Cerebellar nuclear complex (tissue), 1 donor: Measurements from ENCODE around the gene JMJD7.
"Not testable (repeated sequence)": the region's sequence is repeated elsewhere in the genome, so short reads cannot be mapped to it uniquely, and the experiment has no call there.

Experiments used
- DNase-seq, 2 experiments: peaks; one replicate each; lab custom pipeline; 2025; lab: John Stamatoyannopoulos, UW

Gene JMJD7

DNA sequence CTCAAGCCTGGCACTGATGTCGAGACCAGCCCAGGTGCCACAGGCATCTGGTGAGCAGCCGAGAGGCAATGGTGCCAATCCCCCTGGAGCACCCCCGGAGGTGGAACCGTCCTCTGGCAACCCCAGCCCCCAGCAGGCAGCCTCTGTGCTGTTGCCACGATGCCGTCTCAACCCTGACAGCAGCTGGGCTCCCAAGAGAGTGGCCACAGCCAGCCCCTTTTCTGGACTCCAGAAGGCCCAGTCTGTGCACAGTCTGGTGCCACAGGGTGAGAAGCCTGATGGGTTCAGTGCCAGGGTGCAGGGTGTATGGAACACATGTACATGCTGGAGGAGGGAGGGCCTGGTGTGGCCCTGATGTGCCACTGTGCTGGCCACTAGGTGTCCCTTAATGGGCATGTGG, 4.9 kb upstream of the JMJD7 start:
- no peak for DNase-seq

DNA sequence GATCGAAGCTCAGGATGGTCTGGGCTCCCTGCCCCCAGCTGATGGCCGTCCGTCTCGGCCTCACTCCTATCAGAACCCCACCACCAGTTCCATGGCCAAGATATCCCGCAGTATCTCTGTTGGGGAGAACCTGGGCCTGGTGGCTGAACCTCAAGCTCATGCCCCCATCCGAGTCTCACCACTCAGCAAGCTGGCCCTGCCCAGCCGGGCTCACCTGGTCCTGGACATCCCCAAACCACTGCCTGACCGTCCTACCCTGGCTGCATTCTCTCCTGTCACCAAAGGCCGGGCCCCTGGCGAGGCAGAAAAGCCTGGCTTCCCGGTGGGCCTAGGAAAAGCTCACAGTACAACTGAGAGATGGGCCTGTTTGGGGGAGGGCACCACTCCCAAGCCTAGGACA, 4.4 kb upstream of the JMJD7 start:
- no peak for DNase-seq

DNA sequence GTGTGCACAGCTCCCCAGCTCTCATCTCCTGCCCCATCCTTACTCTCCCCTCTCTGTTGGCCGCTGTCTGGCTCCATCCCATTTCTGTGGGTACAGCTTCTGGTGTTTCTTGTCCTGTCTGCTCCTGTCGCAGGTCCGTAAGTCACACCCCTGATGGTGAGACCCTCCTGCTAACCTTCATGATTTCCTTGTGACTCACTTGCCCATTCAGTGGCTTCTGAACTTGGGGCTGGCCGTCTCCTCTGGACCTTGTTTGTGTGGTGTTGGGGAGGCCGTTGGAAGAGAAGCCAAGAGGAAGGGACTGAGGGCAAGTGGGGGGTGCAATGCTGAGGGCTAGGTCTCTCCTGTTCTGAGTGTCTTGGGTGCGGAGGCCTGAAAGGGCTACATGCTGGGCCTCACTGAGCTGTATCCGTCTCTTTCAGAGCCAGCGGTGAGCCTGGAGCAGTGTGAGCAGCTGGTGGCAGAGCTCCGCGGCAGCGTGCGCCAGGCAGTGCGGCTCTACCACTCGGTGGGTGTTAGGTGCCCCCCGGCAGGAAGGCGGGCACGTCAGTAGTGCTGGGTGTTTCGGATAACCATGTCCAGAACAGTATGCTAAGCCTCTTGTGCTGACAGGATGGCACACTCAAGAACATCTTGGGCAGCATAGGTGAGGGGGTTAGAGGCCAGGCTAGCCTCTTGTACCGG, 3.7 kb upstream of the JMJD7 start:
- DNase-seq: no peak

DNA sequence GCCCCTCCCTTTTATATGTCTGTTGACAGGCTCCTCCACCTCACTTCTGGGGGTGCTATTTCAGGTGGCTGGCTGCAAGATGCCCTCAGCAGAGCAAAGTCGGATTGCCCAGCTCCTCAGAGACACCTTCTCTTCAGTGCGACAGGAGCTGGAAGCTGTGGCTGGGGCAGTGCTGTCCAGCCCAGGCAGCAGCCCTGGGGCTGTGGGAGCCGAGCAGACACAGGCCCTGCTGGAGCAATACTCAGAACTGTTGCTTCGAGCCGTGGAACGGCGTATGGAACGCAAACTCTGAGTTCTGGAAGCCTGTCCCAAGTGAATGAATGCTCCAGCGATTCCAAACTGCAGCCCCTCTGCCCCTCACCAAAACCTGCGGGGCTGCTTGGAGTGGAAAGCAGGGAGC, 2.7 kb upstream of the JMJD7 start:
- DNase-seq: no peak

DNA sequence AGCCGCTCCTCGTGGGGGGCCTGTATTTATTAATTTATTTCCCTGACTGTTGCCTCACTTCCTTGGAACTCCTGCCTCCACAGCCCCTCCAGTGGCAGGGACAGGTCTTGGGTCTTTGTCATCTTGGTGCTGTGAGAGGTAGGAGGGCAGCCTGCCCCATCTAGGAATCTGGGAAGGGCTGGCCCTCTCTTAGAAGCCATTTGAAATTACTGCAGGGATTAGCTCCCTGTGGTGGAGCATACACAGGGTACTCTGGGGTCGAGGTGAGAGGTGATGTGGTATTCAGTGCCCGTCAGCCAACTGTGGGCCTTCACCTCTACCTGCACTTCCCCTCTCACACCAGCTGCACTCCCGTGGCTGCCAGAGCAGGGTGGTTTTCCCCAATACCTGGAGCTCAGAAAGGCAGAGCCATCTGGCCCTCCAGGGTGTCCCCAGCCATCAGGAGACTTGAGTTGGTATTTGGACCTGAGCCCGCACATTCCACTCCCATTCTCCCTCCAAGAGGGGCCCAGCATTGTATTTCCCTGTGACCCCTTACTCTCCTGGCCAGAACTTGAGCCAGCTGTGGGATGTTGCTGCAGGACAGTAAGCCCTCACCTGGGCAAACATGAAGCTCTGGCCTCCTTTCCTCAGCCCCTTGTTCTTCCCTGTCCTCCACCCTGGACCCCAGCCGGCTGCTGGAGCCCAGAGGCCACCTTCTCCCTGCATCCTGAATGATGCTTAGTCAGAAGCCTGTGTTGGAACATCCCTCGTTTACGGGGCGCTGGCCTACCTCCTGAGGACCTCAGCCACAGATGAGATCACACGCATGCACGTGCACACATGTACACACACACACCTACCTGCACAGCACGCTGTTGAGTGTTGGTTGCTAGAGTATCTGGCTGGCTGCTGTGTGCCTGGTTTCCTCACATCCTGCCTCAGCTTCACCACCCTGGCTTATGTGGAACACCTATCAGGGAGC, 2.0 kb upstream of the JMJD7 start:
- no peak for DNase-seq

DNA sequence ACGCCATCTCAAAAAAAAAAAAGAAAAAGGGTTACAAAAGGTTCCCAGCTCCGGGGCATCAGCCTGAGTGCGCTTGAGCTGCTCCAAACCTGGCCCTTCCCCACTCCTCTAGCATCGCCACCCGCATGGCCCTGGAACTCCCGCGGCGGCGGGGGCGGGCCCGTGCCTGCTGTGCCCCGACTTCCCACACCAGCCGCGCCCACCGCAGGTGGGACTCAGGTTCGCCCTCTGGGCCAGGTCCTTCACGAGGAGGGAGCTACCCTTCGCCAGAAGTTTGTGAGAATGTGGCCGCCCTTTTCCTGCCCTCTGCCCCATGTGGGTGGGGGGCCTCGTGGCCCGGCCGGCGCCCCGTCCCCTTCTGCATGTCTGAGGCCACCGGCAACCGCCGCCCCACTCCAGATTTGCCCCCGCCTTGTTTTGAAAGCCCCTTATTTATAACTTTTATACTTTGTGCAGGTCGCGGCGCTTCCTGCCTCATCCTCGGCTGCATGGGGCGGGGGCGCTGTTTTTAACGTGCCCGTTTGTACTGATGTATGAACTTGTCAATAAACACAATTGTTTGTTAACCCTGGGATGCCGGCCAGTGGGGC, 507 bp upstream of the JMJD7 start:
- no peak for DNase-seq

DNA sequence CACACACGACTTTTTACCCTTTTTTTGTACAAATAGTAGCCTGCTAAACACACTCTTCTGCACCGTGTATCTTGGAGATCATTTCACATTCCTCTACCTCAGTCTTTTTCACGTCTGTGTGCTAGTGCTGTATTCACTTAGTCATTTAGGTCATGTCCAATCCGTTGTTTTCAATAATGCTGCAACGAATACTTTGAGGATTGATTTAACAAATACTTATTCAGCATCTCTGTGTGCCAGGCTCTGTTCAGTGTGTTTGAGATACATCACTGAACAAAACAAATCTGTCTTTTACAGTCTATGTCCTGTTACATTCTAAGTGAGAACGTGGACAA, 882 bp downstream of the JMJD7 start:
- DNase-seq: no peak

DNA sequence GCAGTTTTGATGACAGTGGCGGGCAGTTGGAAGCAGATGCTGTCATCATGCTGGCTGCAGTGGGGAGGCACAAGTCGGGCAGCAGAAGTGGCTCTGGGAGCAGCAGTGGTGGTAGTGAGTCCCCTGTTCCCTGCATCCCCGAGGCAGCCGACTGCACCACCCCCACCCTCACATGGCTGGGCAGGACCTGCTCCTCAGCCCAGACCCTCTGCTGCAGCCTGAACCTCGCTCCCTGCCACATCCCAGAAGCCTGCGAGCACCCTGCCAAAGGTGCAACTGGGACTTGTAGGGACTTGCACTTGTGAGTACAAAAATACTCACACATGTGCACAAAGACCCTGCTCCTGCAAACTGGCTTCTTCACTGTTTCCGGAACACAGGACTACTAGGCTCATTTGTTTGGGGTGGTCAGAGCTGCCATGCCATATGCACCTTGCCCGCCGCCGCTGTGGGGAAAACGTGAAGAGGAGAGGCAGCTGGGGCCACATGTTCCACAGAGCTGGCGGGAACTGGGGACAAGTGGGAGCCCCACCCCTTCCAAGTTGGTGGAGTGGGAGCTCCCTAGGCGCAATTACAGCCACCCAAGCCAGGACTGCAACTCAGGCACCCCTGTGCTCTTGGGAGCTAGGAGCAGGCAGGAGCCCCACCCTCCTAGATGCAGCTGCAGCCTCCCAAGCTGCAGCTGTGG, 2.2 kb downstream of the JMJD7 start:
- no peak for DNase-seq

DNA sequence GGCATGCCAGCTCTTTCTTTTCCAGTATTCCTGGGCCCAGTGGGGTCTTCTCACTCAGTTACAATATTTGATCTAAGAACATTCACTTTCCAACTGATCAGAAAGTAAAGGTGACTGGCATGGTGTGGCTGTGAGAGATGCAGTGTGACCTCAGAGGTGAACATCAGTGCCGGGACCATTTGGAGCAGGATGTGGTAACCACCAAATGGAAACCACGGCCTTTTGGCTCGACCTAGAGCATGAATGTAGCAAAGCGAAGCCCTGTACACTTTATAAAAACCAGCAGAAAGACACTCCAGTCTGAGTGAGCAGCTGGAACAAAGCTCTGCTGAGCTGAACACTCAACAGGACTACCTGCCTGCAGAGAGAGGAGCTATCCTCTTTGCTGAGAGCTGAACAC, 3.4 kb downstream of the JMJD7 start:
- not testable (repeated sequence) for DNase-seq

DNA sequence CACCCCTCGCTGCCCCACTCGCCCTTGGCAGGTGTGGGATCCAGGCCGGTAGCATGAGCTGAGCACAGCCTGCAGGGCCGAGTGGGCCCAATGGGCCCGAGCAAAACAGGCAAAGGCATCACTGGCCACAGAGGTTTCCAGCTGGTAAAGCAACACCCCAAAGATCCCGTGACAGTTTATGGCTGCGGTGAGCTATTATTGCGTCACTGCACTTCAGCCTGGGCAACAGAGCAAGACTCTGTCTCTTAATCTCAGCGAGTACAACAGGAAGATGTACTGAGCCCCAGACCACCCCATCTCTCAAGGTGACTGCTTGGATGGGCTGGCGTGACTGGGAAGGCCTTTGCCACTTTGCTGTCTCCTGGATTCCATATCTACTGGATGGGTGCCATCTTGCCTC, 4.3 kb downstream of the JMJD7 start:
- DNase-seq: no peak

DNA sequence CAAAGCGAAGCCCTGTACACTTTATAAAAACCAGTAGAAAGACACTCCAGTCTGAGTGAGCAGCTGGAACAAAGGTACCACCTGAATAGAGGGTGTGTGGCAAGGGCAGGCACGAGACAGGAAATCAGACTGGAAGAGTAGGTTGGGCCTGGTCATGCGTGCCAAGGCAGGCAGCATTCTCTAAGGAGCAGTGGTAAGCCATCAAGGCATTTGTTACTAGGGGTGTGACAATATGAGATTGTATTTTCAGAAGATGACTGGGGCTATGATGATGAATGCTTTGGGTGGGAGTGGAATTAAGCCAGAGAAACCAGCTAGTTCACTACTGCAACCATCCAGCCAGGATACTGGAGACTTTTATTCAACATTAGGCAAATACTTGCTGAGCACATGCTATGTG, 5.0 kb downstream of the JMJD7 start:
- no peak for DNase-seq

DNA sequence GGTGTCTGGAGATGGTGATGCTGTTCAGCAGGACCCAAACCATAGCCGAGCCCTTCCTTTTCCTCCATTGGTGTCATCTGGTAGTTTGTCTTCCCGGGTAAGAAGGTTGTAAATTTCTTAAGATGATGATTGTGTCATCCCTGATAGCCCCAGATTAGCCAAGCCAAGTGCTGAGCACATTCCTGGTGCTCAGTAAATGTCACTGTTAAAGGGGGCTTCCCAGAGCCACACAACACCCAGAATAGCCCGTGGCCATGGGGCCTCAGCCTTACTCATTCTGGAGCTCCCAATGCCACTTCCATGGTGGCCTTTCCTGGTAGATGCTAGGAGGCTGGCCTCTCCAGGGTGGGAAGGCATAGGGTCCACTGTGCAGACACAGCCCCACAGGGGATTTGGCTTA, 6.2 kb downstream of the JMJD7 start:
- no peak for DNase-seq

DNA sequence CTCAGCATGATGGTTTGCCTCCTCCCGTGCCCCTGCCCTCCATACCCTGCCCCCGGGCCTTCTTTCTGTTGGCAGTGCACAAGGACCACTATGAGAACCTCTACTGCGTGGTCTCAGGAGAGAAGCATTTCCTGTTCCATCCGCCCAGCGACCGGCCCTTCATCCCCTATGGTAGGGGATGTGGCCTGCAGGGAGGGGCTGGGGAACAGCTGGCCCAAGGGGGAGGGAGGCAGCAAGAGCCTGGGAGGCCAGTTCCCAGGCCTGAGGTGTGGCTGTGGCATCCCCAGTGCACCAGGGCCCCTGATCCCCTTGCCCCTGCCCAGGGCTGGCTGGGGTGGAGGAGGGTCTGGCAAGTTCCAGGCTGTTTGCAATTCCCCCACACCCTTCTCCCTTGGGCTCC, 8.2 kb downstream of the JMJD7 start:
- DNase-seq: no peak

DNA sequence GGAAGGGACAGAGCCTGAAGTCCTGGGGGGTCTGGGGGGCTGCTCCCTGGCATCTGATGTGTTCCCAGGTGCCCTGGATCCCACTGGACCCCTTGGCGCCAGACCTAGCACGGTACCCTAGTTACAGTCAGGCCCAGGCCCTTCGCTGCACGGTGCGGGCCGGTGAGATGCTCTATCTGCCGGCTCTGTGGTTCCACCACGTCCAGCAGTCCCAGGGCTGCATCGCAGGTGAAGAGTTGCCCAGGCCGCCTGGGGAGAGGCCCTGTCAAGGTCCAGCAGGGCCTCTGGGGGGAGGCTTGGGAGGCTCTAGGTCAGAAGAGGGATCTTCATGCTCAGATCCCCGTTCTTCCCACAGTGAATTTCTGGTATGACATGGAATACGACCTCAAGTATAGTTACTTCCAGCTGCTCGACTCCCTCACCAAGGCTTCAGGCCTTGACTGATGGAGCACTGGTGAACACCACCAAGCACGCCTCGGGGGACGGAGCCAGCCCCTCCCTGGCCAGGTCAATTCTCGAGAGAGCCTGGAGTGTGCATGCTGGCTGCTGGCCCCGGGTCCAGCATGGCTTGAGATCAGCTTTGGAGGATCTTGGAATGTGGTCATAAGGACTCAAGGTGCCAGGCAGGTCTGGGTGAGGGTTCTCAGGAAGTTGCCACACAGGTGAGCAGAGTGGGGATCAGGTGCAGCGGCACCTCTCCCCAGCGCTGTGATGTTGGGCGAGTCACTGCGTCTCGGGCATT, 9.0 kb downstream of the JMJD7 start:
- no peak for DNase-seq

DNA sequence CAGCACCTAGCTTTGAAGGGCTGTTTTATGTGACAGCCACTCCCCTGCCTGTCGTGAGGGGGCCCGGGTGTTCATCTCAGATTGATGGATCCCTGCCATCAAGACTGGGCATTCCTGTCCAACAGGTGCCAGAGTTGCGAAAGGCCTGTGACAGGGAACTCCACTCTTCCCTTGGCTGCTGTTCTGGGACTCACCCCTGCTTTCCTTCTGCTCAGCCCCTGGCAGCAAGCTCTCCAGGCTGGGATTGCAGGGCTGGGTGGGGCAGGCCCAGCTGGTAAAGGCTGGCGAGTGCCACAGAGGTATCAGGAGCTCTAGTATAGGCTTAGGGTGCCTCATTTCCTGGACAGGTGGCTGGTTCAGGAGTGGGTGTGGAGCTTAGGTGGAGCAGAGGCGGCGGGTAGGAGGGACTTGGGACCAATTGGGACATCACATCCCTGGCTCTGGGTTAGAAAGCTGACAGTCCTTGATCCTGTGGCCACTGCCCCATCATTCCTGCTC, 10.6 kb downstream of the JMJD7 start, which contains the start of gene PLA2G4B:
TSS of gene PLA2G4B (plus strand) at position 448 of the 498 bp plus-strand sequence. CDS start 67 bp downstream, outside the sequence.
- DNase-seq: no peak

DNA sequence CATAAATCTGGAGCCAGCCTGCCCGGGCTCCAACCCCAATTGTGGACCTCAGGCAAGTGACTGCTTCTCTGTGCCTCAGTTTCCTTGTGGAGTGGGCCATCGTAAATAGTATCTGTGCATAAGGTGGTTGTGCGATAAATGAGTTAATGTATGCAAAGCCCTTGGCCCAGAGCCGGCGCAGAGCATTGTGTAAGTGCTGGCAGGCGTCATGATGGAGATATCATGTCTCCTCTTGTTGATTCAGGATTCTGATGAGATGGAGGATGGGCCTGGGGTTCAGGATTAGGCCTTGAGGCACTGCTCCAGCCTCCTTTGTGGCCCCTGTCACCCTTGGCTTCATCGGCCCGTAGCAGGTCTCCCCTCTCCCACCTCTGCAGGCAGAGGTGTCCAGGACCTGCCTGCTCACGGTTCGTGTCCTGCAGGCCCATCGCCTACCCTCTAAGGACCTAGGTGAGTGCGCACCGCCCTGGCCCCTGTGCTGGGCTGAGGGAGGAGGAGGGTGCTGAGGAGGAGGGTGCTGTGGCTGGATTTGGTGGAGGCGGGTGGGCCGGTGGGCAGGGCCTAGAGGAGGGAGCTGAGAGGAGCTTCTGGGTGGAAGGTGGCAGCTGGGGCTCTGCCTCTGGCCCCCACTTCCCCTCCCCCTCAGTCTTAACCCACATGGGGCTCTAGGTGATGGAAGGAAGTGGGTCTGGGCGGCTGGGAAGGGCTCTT, 12.0 kb downstream of the JMJD7 start:
- DNase-seq: no peak

DNA sequence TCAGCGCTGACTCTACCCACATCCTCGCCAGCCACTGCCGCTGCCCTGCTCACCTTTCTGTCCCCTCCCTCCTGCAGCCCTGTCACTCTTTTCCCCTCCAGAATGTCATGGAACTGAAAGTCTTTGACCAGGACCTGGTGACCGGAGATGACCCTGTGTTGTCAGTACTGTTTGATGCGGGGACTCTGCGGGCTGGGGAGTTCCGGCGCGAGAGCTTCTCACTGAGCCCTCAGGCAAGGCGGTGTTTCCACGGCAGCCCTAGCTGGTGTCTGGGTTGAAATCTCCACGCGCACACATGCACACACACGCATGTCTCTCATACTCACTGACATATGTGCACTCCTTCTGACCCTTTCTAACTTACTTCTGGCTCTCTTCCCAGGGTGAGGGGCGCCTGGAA, 12.8 kb downstream of the JMJD7 start:
- no peak for DNase-seq

DNA sequence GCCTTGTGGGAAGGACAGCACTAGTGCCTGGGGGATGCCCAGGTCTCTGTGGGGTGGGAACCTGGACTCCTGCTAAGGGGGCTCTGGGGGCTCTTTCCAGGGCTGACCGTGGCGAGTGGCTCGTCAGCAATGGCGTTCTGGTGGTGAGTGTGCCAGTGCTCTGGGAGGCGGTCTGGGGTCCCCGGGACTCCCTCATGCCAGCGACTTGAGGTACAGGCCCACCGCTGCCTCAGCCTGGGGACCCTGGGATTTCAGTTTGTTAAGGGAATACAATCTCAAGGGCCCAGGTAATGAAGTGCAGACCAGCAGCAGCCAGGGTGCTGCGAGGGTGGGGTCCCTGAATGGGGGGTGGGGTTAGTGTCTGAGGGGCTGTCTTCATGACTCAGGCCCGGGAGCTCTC, 13.2 kb downstream of the JMJD7 start:
- no peak for DNase-seq

DNA sequence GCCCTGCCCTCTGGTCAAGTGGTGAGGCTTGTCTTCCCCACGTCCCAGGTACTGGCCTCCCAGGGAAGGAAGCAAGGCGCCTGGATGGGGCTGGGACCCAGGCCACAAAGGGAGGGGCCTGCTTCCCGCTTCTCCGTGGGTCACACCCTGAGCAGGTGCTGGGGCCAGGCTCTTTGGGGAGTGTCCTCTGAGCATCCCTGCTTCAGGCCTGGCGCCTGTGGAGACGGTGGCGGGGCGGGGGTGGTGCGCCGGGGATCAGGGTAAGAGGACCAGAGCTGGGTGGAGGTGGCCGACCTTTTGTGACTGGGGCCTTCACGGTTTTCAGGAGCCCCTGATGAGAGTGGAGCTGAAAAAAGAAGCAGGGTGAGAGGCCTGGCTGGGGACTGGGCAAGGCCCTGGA, 14.3 kb downstream of the JMJD7 start:
- DNase-seq: no peak

DNA sequence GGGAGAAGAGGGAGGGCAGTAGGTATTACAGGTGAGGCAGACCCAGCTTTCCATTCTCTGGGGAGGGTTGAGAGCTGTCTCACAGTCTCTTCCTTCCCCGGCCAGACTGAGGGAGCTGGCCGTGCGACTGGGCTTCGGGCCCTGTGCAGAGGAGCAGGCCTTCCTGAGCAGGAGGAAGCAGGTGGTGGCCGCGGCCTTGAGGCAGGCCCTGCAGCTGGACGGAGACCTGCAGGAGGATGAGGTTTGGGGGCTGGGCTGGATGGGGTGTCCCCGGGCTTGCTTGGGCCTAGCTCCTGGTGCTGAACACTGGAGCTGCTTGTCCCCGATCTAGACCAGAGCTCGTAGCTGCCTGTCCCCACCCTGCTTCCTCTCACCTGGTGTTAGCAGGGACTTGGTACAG, 15.7 kb downstream of the JMJD7 start:
- no peak for DNase-seq

DNA sequence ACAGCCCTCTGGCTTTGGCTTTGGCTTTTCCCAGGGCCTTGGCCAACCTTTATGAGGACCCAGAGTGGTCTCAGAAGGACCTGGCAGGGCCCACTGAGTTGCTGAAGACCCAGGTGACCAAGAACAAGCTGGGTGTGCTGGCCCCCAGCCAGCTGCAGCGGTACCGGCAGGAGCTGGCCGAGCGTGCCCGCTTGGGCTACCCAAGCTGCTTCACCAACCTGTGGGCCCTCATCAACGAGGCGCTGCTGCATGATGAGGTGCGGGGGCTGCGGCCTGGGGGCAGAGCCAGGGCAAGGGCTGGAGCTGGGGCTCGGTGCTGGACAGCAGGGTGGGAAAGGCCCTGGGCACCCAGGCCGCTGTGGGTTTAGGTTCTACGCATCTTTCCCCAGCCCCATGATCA, 16.9 kb downstream of the JMJD7 start:
- DNase-seq: no peak
